Activated CD8-positive, alpha-beta memory T cell treated with anti-CD3 and anti-CD28 coated beads, Interleukin-2, amount 50 U/mL, for 1 hour (primary cell): Measurements from ENCODE around the gene KCNK18.

Source experiments
- DNase-seq: peaks from one replicate; pipeline ENCODE4 v3.0.0-alpha.2; 2020; ENCODE audit errors: extremely low read depth

The KCNK18 gene

GRCh38 chr10:117250411-117250810 lies 53.1 kb downstream of the KCNK18 start:
- DNase-seq: no peak

GRCh38 chr10:117253908-117254307 lies 56.6 kb downstream of the KCNK18 start:
- no peak for DNase-seq

GRCh38 chr10:117254338-117254737 lies 57.0 kb downstream of the KCNK18 start:
- no peak for DNase-seq

GRCh38 chr10:117254774-117255735 lies 57.8 kb downstream of the KCNK18 start:
- DNase-seq: no peak

GRCh38 chr10:117255835-117256460 lies 58.7 kb downstream of the KCNK18 start:
- no peak for DNase-seq

GRCh38 chr10:117256910-117257309 lies 59.6 kb downstream of the KCNK18 start:
- DNase-seq: no peak

- no peak for DNase-seq
Measured at GRCh38 chr10:117257721-117258120, 60.4 kb downstream of the KCNK18 start.

- DNase-seq: no peak
Measured at GRCh38 chr10:117259279-117259678, 62.0 kb downstream of the KCNK18 start.
